CMK (cell line): ENCODE data around the gene WASL.
"Not testable (repeated sequence)": the region's sequence is repeated elsewhere in the genome, so short reads cannot be mapped to it uniquely, and the experiment has no call there.

ENCODE experiments used
- DNase-seq: peaks from one replicate; pipeline ENCODE4 v3.0.0-alpha.2; 2010; ENCODE audit warnings: low read depth

WASL gene

GRCh38 chr7:123658023-123658422 is 90.8 kb downstream of the WASL start:
- no peak for DNase-seq

GRCh38 chr7:123657304-123657685 is 91.5 kb downstream of the WASL start:
- no peak for DNase-seq

DNA sequence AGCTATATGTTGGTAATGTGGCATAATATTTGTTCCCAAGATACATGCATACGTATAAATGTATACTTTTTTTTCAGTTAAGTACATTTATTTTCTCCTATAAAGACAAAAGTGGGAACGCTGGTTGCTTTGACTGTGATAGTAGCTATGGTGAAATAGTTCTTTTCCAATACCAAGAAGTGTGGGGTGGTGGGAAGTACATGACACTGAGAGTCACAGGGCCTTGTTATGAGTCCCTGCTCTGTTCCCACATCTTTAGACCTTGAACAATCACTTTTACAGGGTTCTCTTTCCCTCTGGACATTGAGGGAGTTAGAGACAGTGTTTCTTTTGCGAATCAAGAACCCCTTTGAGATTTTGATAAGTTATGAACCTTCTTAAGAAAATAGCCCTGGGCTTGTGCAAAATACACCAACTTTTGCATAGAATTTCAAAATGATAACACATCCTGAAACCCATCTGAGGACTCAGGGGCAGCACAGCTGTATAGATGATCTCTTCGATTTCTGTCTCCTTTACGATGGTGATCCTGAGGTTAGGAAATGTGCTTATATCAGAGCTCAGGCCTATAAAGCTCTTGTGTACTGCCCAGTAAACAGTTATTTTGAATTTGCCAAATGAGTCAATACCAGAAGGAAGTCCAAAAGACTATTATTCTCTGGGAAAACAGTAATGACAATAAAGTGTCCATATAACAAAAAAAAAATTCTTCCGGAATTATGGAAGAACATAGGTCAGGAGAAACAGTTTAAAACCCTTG is 92.1 kb downstream of the WASL start:
- DNase-seq = no peak

- no peak for DNase-seq
Measured at GRCh38 chr7:123655614-123656013, 93.2 kb downstream of the WASL start, which contains the start of gene LMOD2. LMOD2 (plus strand) TSS chr7:123655866; CDS start chr7:123655964, 98 bp downstream.

- DNase-seq = no peak
Measured at GRCh38 chr7:123653162-123653561, 95.6 kb downstream of the WASL start.

GRCh38 chr7:123652406-123652805 is 96.4 kb downstream of the WASL start:
- no peak for DNase-seq

GRCh38 chr7:123650595-123650994 is 98.2 kb downstream of the WASL start:
- no peak for DNase-seq

- no peak for DNase-seq
Measured at GRCh38 chr7:123649964-123650363, 98.8 kb downstream of the WASL start.

DNA sequence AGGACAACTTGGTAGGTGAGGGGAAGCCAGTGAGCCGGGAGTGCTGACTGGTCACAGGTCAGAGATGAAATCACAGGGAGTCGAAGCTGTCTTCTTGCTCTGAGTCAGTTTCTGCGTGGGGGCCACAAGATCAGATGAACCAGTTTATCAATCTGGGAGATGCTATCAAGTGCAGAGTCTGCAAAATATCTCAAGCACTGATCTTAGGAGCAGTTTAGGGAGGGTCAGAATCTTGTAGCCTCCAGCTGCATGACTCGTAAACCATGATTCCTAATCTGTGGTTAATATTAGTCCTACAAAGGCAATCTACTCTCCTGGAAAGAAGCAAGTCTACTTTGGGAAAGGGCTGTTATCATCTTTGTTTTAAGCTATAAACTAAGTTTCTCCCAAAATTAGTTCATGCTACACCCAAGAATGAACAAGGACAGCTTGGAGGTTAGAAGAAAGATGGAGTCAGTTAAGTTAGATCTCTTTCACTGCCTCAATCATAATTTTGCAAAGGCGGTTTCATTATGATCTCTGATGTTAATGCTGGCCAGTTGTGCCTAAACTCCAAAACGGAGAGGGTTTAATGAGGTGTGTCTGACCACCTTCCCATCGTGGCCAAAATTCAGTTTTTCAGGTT is 101.6 kb downstream of the WASL start:
- DNase-seq = no peak

GRCh38 chr7:123645516-123645915 is 103.3 kb downstream of the WASL start:
- DNase-seq = no peak

- no peak for DNase-seq
Measured at GRCh38 chr7:123643495-123644441, 105.0 kb downstream of the WASL start.

DNA sequence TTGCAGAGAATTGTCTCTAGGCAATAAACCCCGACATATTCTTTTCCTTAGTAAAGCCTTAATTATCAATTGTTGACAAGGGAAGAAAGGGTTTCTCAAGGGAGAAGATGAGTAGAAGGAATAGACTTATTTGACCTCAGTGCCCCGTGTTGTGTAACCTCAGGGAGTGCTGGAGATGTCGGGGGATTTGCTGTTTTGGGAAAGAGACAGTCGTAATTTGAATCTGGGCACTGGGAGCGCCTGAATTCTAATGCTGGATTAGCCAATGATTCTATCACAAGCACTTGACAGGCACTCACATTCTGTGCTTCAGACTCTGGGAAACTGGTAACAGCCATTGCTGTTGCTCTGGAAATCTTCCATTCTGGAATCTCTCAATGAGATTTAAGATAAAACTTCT is 106.9 kb downstream of the WASL start:
- DNase-seq = no peak

DNA sequence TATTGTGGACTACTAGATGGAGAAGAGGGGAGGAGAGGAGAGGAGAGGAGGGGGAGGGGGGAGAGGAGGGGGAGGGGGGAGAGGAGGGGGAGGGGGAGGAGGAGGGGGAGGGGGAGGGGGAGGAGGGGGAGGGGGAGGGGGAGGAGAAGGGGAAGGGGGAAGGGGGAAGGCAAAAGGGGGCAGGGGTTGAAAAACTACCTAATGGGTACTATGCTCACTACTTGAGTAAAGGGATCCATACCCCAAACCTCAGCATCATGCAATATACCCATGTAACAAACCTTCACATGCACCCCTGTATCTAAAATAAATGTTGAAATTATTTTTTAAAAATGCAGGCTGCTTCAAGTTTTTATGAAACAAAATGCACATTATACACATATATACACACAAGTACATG is 108.2 kb downstream of the WASL start:
- no peak for DNase-seq

GRCh38 chr7:123639631-123640030 is 109.2 kb downstream of the WASL start:
- DNase-seq = no peak

DNA sequence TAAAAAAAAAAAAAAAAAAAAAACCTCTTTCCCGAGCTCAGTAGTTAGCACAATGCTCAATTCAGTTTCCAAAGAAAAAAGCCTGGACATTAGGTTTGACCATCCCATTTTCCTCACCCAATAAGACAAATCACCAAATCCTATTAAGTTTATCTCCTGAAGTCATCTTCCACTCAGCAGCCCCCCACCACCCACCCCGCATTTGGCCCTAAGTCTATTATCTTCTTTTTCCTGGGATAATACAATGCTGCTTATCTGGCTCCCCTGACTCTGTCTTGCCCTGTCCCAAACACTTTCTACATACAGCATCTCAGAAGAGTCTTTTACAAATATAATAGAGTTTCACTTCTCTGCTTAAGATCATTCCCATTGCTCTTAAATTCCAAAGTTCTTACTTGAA is 110.9 kb downstream of the WASL start:
- DNase-seq = no peak

DNA sequence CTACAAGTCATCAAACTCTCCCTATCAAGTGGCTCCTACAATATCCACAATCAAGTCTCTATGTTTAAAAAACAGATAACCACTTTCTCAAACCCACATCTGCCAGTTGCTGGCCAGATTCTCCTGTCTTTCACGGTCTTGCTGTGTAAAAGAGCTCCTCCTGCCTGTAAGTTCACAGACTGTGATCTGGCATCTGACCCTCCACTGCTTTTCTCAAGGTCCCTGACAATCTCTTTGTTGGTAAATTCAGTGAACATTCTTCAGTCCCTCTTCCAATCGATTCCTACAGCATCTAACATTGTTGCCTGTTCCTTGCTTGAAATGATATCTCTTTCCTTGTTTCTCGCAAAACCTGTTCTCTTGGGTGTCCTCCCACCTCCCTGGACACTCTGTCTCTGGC is 111.6 kb downstream of the WASL start:
- DNase-seq = no peak

DNA sequence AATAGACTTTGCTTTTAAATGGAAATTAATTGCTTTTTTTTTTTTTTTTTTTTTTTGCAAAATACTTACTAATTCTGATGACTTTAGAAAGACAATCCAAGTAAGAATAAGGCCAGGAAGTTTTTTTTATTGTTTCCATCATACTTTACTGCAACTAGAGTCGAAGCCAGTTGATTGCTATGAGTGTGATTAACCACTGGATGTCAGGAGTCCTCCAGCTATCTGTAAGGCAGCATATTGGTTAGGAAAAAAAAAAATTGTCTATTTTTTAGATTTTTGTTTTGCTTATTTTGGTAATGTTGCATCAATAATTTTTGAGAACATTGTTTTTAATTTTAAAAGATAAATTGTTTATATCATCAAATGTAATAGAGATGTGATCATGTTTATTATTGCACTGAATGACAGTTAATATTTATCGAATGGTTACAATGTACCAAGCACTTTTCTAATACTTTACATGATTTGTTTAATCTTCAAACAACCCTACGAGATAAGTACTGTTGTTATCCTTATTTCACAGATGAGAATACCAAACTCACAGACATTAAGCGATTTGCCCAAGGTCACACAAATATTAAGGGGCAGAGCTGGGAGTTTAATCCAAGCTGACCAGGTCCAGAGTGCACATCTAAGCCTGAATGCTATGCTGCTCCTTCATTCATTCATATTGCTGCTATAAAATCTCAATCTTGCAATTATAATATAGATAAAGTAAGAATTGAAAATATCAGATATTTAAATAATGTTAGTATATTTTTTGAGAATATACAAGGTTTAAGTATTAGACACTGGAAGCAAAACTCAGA is 113.0 kb downstream of the WASL start:
- no peak for DNase-seq

DNA sequence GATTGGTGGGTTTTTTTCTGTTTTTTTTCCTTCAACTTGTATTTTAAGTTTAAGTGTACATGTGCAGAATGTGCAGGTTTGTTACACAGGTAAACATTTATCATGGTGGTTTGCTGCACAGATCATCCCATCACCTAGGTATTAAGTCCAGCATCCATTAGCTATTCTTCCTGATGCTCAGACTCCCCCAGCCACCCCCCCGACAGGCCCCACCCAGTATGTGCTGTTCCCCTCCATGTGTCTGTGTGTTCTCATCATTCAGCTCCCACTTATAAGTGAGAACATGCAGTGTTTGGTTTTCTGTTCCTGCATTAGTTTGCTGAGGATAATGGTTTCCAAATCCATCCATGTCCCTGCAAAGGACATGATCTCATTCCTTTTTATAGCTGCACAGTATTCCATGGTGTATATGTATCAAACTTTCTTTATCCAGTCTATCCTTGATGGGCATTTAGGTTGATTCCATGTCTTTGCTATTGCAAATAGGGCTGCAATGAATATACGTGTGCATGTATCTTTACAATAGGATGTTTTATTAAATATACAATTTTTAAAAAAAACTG is 114.7 kb downstream of the WASL start:
- not testable (repeated sequence) for DNase-seq

DNA sequence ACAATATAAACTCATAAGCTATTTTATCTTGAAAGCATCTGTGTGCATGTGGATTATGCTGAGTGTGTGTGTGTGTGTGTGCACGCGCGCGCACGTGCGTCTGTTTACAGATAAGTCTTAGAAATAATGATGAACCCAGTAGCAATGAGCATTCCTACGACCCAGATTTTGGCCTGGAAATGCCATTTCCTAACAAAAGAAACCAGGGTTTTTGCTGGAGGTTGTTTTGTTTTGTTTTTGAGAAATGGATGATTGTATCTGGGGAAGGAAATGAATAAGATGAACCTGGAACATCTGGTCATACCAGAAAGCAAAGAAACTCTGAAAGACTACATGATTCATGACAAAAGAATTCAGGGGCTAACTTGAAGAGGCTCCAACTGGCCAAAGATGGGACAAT is 115.2 kb downstream of the WASL start:
- no peak for DNase-seq

GRCh38 chr7:123632808-123633207 is 116.0 kb downstream of the WASL start:
- no peak for DNase-seq
